ENCODE data around the gene TRAPPC14. TPM values are rescaled to one million over a fixed set of nuclear protein-coding genes. Genes with fewer than 3 reads are reported as not detected.

Gene TRAPPC14
- total and polyA plus RNA-seq, 9 of the 15 experiments (the other 6 are each of a cell fraction or from before 2014, with no cell fraction given), result 0.42 to 45.9 (median 18.2) TPM

DNA sequence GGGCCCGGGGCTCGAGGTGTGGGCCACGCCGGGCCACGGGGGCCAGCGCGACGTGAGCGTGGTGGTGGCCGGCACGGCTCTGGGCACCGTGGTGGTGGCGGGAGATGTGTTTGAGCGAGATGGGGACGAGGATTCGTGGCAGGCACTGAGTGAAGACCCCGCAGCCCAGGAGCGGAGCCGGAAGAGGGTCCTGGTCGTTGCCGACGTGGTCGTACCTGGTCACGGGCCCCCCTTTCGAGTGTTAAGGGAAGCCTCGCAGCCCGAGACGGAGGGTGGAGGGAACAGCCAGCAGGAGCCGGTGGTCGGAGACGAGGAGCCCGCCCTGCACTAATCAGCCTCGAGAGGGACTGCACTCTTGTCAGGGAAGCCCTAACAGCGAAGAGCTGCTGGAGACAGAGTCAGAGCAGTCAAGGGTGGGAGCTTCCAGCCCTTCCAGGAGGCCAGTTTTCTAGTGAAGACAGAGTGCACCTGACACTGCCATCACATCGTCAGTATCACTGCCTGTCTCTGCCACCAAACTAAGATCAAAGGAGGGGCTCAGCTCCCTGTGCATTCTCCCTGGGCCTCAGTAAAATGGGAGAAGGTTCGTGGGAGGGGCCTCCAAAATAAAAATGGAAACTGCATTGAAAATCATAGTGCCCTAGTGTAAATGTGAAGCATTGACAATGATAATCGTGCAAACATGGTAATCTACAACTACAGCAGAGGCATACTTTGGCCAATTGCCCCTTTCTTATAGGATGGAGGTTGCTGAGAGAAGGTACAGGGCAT lies 30.5 kb downstream of the TRAPPC14 start (continued):
- TF ChIP-seq, protein P1, sequence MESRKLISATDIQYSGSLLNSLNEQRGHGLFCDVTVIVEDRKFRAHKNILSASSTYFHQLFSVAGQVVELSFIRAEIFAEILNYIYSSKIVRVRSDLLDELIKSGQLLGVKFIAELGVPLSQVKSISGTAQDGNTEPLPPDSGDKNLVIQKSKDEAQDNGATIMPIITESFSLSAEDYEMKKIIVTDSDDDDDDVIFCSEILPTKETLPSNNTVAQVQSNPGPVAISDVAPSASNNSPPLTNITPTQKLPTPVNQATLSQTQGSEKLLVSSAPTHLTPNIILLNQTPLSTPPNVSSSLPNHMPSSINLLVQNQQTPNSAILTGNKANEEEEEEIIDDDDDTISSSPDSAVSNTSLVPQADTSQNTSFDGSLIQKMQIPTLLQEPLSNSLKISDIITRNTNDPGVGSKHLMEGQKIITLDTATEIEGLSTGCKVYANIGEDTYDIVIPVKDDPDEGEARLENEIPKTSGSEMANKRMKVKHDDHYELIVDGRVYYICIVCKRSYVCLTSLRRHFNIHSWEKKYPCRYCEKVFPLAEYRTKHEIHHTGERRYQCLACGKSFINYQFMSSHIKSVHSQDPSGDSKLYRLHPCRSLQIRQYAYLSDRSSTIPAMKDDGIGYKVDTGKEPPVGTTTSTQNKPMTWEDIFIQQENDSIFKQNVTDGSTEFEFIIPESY (CRISPR knock-in tag; IDR thresholded peaks at IDR 0.05), result peak; percentile 33; the same call in 1 of the 2 replicates
- TF ChIP-seq KAT7 (CRISPR knock-in tag; IDR thresholded peaks at IDR 0.05; ENCODE audit: borderline replicate concordance) (peak; percentile 88), BRCA1 (IDR thresholded peaks at IDR 0.05) (no peak), BRCA1 (CRISPR knock-in tag; IDR thresholded peaks at IDR 0.05) (0 out of 2 replicates have a peak, but pooled peaks have one; percentile 32)
- TF ChIP-seq, protein P2, sequence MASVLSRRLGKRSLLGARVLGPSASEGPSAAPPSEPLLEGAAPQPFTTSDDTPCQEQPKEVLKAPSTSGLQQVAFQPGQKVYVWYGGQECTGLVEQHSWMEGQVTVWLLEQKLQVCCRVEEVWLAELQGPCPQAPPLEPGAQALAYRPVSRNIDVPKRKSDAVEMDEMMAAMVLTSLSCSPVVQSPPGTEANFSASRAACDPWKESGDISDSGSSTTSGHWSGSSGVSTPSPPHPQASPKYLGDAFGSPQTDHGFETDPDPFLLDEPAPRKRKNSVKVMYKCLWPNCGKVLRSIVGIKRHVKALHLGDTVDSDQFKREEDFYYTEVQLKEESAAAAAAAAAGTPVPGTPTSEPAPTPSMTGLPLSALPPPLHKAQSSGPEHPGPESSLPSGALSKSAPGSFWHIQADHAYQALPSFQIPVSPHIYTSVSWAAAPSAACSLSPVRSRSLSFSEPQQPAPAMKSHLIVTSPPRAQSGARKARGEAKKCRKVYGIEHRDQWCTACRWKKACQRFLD (CRISPR knock-in tag; IDR thresholded peaks at IDR 0.05), result peak; percentile 64; the same call in 1 of the 2 replicates
- TF ChIP-seq, protein P3, sequence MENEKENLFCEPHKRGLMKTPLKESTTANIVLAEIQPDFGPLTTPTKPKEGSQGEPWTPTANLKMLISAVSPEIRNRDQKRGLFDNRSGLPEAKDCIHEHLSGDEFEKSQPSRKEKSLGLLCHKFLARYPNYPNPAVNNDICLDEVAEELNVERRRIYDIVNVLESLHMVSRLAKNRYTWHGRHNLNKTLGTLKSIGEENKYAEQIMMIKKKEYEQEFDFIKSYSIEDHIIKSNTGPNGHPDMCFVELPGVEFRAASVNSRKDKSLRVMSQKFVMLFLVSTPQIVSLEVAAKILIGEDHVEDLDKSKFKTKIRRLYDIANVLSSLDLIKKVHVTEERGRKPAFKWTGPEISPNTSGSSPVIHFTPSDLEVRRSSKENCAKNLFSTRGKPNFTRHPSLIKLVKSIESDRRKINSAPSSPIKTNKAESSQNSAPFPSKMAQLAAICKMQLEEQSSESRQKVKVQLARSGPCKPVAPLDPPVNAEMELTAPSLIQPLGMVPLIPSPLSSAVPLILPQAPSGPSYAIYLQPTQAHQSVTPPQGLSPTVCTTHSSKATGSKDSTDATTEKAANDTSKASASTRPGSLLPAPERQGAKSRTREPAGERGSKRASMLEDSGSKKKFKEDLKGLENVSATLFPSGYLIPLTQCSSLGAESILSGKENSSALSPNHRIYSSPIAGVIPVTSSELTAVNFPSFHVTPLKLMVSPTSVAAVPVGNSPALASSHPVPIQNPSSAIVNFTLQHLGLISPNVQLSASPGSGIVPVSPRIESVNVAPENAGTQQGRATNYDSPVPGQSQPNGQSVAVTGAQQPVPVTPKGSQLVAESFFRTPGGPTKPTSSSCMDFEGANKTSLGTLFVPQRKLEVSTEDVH (IDR thresholded peaks at IDR 0.05; ENCODE audit: low read depth, partially characterized antibody), result no peak
- TF ChIP-seq, protein P4, sequence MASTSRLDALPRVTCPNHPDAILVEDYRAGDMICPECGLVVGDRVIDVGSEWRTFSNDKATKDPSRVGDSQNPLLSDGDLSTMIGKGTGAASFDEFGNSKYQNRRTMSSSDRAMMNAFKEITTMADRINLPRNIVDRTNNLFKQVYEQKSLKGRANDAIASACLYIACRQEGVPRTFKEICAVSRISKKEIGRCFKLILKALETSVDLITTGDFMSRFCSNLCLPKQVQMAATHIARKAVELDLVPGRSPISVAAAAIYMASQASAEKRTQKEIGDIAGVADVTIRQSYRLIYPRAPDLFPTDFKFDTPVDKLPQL (IDR thresholded peaks at IDR 0.05; ENCODE audit: extremely low read depth, insufficient read length), result no peak
- TF ChIP-seq, protein P5, sequence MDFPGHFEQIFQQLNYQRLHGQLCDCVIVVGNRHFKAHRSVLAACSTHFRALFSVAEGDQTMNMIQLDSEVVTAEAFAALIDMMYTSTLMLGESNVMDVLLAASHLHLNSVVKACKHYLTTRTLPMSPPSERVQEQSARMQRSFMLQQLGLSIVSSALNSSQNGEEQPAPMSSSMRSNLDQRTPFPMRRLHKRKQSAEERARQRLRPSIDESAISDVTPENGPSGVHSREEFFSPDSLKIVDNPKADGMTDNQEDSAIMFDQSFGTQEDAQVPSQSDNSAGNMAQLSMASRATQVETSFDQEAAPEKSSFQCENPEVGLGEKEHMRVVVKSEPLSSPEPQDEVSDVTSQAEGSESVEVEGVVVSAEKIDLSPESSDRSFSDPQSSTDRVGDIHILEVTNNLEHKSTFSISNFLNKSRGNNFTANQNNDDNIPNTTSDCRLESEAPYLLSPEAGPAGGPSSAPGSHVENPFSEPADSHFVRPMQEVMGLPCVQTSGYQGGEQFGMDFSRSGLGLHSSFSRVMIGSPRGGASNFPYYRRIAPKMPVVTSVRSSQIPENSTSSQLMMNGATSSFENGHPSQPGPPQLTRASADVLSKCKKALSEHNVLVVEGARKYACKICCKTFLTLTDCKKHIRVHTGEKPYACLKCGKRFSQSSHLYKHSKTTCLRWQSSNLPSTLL (IDR thresholded peaks at IDR 0.05), result no peak
- TF ChIP-seq, protein P6, sequence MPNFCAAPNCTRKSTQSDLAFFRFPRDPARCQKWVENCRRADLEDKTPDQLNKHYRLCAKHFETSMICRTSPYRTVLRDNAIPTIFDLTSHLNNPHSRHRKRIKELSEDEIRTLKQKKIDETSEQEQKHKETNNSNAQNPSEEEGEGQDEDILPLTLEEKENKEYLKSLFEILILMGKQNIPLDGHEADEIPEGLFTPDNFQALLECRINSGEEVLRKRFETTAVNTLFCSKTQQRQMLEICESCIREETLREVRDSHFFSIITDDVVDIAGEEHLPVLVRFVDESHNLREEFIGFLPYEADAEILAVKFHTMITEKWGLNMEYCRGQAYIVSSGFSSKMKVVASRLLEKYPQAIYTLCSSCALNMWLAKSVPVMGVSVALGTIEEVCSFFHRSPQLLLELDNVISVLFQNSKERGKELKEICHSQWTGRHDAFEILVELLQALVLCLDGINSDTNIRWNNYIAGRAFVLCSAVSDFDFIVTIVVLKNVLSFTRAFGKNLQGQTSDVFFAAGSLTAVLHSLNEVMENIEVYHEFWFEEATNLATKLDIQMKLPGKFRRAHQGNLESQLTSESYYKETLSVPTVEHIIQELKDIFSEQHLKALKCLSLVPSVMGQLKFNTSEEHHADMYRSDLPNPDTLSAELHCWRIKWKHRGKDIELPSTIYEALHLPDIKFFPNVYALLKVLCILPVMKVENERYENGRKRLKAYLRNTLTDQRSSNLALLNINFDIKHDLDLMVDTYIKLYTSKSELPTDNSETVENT (CRISPR knock-in tag; IDR thresholded peaks at IDR 0.05), result 0 out of 2 replicates have a peak, but pooled peaks have one; percentile 6
